A549 (cell line): ENCODE results near the gene IVD.

Source experiments
- CBX2 ChIP-seq: fragments of 200-600 bp; sonication (generic); IDR thresholded peaks from 2 replicates; pipeline ENCODE4 v1.6.1; 2016; ENCODE audit warnings: low read depth, mild to moderate bottlenecking, borderline replicate concordance
- CBX8 ChIP-seq: fragments of 200-600 bp; sonication (generic); IDR thresholded peaks from 2 replicates; pipeline ENCODE4 v1.6.1; 2016
- CHD2 ChIP-seq: fragments of 150-350 bp; IDR thresholded peaks from 2 replicates; pipeline ENCODE4 v1.6.1; 2014; ENCODE audit warnings: low read length; ENCODE audit not compliant: partially characterized antibody
- CTCF ChIP-seq: fragments of >200 bp; sonication (Bioruptor Twin); formaldehyde crosslinking; IDR thresholded peaks from 3 replicates; pipeline ENCODE4 v1.5.1; 2016
- JUN ChIP-seq, 2 experiments: fragments of >200 bp; sonication (Bioruptor Twin); formaldehyde crosslinking; IDR thresholded peaks; 2 replicates in 1 of 2; 3 replicates in 1 of 2; pipeline ENCODE4 v1.6.1; 2016 to 2017
- NPAS2 ChIP-seq: fragments of 250-450 bp; sonication (Bioruptor Pico); IDR thresholded peaks from 2 replicates; pipeline ENCODE4 v1.8.0; 2022; ENCODE audit warnings: mild to moderate bottlenecking, moderate library complexity, borderline replicate concordance
- RAD21 ChIP-seq, 2 experiments: fragments of >200 bp in 1 of 2; sonication (Bioruptor Twin) in 1 of 2; formaldehyde crosslinking in 1 of 2; IDR thresholded peaks in 1 of 2; conservative IDR thresholded peaks in 1 of 2; 2 replicates in 1 of 2; 3 replicates in 1 of 2; pipeline ENCODE4 v1.6.1; 2012 to 2018; ENCODE audit warnings: inconsistent platforms in 1 of 2
- TF ChIP-seq, protein P1 (sequence below): fragments of >200 bp; sonication (Bioruptor Twin); formaldehyde crosslinking; IDR thresholded peaks from 3 replicates; pipeline ENCODE4 v1.6.1; 2016

DNA sequence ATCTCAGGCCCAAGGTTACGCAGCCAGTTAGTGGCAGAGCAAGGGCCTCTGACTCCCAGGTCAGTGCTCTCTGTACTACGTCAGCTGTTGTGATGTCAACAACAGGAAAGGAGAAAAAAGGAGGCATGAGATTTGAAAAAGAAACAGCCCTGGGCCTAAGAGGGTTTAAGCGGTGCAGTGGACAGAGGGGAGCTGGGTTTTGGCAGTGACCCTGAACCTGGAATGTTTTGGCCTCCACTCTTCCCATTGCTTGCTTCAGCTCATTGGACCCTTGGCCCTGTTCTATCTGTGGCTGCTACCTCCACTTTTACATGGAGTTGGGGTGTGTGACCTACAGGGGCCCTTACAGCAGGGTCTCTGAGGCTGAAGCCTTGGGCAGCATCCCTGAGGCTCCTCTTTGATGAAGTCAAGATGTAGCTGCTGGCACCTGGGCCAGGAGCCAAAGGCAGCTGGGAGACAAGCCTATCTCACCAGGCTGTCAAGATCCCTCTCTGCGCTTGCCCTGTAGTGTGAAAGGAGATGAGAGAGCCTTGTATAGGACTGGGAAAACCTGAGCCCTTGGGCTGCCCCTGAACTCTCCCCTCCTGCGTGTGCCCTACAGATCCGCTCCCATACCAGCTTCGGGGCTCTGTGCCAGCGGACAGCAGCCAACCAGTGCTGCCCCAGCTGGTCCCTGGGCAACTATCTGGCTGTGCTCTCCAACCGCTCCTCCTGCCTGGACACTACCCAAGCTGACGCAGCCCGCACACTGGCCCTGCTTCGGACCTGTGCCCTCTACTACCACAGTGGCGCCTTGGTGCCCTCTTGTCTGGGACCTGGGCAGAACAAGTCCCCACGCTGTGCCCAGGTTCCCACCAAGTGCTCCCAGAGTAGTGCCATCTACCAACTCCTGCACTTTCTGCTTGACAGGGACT lies 38.9 kb upstream of the IVD start:
- TF ChIP-seq CBX8, result no peak
- no peak for TF ChIP-seq RAD21 (conservative IDR thresholded peaks at IDR 0.05 in 1 of 2, IDR thresholded peaks at IDR 0.05 in 1 of 2)
- TF ChIP-seq, protein P1, sequence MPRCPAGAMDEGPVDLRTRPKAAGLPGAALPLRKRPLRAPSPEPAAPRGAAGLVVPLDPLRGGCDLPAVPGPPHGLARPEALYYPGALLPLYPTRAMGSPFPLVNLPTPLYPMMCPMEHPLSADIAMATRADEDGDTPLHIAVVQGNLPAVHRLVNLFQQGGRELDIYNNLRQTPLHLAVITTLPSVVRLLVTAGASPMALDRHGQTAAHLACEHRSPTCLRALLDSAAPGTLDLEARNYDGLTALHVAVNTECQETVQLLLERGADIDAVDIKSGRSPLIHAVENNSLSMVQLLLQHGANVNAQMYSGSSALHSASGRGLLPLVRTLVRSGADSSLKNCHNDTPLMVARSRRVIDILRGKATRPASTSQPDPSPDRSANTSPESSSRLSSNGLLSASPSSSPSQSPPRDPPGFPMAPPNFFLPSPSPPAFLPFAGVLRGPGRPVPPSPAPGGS, result no peak
- TF ChIP-seq CTCF, result no peak
- TF ChIP-seq CHD2, result no peak
- no peak for TF ChIP-seq JUN (IDR thresholded peaks at IDR 0.05)
- no peak for TF ChIP-seq NPAS2
- TF ChIP-seq CBX2, result no peak
